Heart left ventricle (tissue), 16 donors: ENCODE results near the gene PNMA6A. TPM values are rescaled to one million over a fixed set of nuclear protein-coding genes. Genes with fewer than 3 reads are reported as not detected.
"Not testable (repeated sequence)": the region's sequence is repeated elsewhere in the genome, so short reads cannot be mapped to it uniquely, and the experiment has no call there.

Experiments
- ATAC-seq, 4 donors: fragments of 200-7000 bp; cut with Tn5 transposase; one replicate each; pipeline ENCODE4 v1.9.1; 2020 to 2022; ENCODE audit warnings: moderate library complexity in 4 of 4, mild to moderate bottlenecking in 3 of 4, moderate number of reproducible peaks in 1 of 4
- DNase-seq, 5 donors: peaks; one replicate each; pipeline ENCODE4 v3.0.0-alpha.2; 2020
- H3K27ac ChIP-seq, 12 donors: fragments of 200-600 bp; sonication (generic) in 4 of 12; one replicate each; pipeline versions ENCODE4 v1.5.0 to v1.8.0; 2016 to 2022; ENCODE audit warnings: mild to moderate bottlenecking in 2 of 12
- H3K27me3 ChIP-seq, 9 donors: fragments of 200-600 bp; sonication (generic) in 2 of 9; one replicate each; pipeline versions ENCODE4 v1.5.1 to v1.8.0; 2016 to 2022; ENCODE audit warnings: mild to moderate bottlenecking in 3 of 9
- H3K36me3 ChIP-seq, 9 donors: fragments of 200-600 bp; sonication (generic) in 2 of 9; one replicate each; pipeline versions ENCODE4 v1.5.0 to v1.8.0; 2018 to 2022; ENCODE audit warnings: mild to moderate bottlenecking in 2 of 9
- H3K4me1 ChIP-seq, 12 donors: fragments of 200-600 bp; sonication (generic) in 4 of 12; one replicate each; pipeline versions ENCODE4 v1.5.0 to v1.8.0; 2016 to 2022; ENCODE audit warnings: mild to moderate bottlenecking in 3 of 12
- H3K4me3 ChIP-seq, 12 donors: fragments of 200-600 bp; sonication (generic) in 4 of 12; one replicate each; pipeline versions ENCODE4 v1.5.0 to v1.8.0; 2017 to 2022; ENCODE audit warnings: mild to moderate bottlenecking in 9 of 12, moderate library complexity in 4 of 12
- H3K9me3 ChIP-seq, 12 donors: fragments of 200-600 bp; sonication (generic) in 4 of 12; one replicate each; pipeline versions ENCODE4 v1.5.0 to v1.8.0; 2016 to 2022; ENCODE audit warnings: mild to moderate bottlenecking in 1 of 12
- POLR2A ChIP-seq, 2 donors: fragments of 450-650 bp; IDR thresholded peaks; one replicate each; pipeline ENCODE4 v1.6.1; 2017; ENCODE audit warnings: antibody characterized with exemption in 2 of 2, mild to moderate bottlenecking in 2 of 2, moderate library complexity in 2 of 2
- WGBS, 4 donors: extraction: QIAGEN DNeasy Blood & Tissue Kit in 2 of 4; methylation state at CpG; one replicate each; pipeline versions ENCODE4 v1.1.5 to v1.1.7; 2013 to 2018; 5-methylcytosine and 5-hydroxymethylcytosine counted together
- intact Hi-C, 10 donors: fragments of 100-400 bp; cut with DNase I; formaldehyde crosslinking; loops; one replicate each; pipeline versions ENCODE4 v1.11.1 to v1.14.2; 2022
- polyA plus RNA-seq, 2 donors: library from polyadenylated mRNA; stranded (reverse); fragments of 200-250 nt; gene quantifications; one replicate each; pipeline ENCODE4 v1.2.3, GENCODE V29; 2013
- total RNA-seq, 9 donors: library from RNA; depleted of rRNA in 2 of 9; stranded (reverse); fragments of >200 nt in 2 of 9; fragmentation: NEBNext Ultra II Directional in 3 of 9; extraction: Animal tissue kit (Norgen Biotek cat#: 25700) in 3 of 9; gene quantifications; one replicate each; pipeline versions ENCODE4 v1.1.0 to v1.2.4, GENCODE V29; 2016 to 2023
- TF ChIP-seq, protein P1 (sequence below), 12 donors: fragments of 200-600 bp; sonication (generic) in 4 of 12; IDR thresholded peaks; one replicate each; pipeline versions ENCODE4 v1.5.0 to v1.8.0; 2018 to 2022; ENCODE audit warnings: antibody characterized with exemption in 12 of 12, mild to moderate bottlenecking in 5 of 12
- donor health status: ischemic (EF 13 %, LVEDD 7.1; RV severe dilation, severe dysfunction).
- donor health status: healthy with polysubstance abuse.
- donor health status: DM: no; HTN: yes; CAD: no.
- donor health status: DM: no; HTN: no; CAD: no.
- donor health status: ischemic (EF 25% LVEDD 6.9; RV normal size, moderate dysfunction).
- donor health status: ischemic (EF 25% LVEDD 5.7; RV mildly dilated, moderate dysfunction).
- donor health status: healthy.
- donor health status: DM: yes; HTN: yes; CAD: no.
- donor health status: ischemic (EF 35%, LVEDD 5.7; RV mildly dilated, moderate dysfunction).
- donor health status: nonischemic (EF 11% LVEDD 7.7; RV severe dilation, severe dysfunction).
- donor health status: DM: yes; HTN: yes; CAD: no.
- donor health status: PGD.
- donor health status: ischemic (EF 29% LVEDD 5.4; RV normal size, mild dysfunction).
- donor health status: nonischemic (EF 23%, LVEDD 6.1; RV moderate dilation, normal function).

PNMA6A gene
- total and polyA plus RNA-seq, 11 donors, result 0.71 to 3.4 (median 1.7) TPM

GRCh38 chrX:153075366-153075765, 3.1 kb downstream of the PNMA6A start:
- Histone ChIP-seq H3K4me1 (no peaks in the 10 kb centered on the region), H3K27me3 (peaks cover 0 to 2% (median 0%) of the 10 kb centered on the region in 9 donors), H3K36me3 (no peaks in the 10 kb centered on the region), H3K27ac (no peak overlapping the region), H3K4me3 (no peak overlapping the region), H3K9me3 (no peaks in the 10 kb centered on the region)
- 89 to 91% (median 91%) methylated on average over 7 to 9 of the region's 14 CpGs; no CpG with 5 or more reads in 1 of the 4 donors for WGBS, 4 donors
- TF ChIP-seq, protein P1, sequence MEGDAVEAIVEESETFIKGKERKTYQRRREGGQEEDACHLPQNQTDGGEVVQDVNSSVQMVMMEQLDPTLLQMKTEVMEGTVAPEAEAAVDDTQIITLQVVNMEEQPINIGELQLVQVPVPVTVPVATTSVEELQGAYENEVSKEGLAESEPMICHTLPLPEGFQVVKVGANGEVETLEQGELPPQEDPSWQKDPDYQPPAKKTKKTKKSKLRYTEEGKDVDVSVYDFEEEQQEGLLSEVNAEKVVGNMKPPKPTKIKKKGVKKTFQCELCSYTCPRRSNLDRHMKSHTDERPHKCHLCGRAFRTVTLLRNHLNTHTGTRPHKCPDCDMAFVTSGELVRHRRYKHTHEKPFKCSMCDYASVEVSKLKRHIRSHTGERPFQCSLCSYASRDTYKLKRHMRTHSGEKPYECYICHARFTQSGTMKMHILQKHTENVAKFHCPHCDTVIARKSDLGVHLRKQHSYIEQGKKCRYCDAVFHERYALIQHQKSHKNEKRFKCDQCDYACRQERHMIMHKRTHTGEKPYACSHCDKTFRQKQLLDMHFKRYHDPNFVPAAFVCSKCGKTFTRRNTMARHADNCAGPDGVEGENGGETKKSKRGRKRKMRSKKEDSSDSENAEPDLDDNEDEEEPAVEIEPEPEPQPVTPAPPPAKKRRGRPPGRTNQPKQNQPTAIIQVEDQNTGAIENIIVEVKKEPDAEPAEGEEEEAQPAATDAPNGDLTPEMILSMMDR (IDR thresholded peaks at IDR 0.05), result no peak
- no peak for TF ChIP-seq POLR2A (IDR thresholded peaks at IDR 0.05)
- DNase-seq, result no peak
- ATAC-seq, result no peak
- intact Hi-C loops, result no loop called here

- no CpG with 5 or more reads among the region's 76 CpGs for WGBS, 4 donors
- H3K27ac ChIP-seq, H3K36me3 ChIP-seq, intact Hi-C loops, H3K27me3 ChIP-seq, H3K4me3 ChIP-seq, H3K4me1 ChIP-seq, DNase-seq, H3K9me3 ChIP-seq: not testable (repeated sequence)
- ATAC-seq, result peak in 3 of 4 donors; percentile 52 to 82 (median 59)
These were observed 5.3 kb downstream of the PNMA6A start for GRCh38 chrX:153077437-153078135.

GRCh38 chrX:153083238-153083923, 11.1 kb downstream of the PNMA6A start:
- H3K9me3 ChIP-seq, H3K4me3 ChIP-seq, H3K27ac ChIP-seq, H3K4me1 ChIP-seq, intact Hi-C loops, DNase-seq, H3K27me3 ChIP-seq, H3K36me3 ChIP-seq: not testable (repeated sequence)
- ATAC-seq, result peak in 1 of 4 donors; percentile 38
- WGBS, 4 donors, result 77 to 82% (median 80%) methylated on average over 8 to 12 of the region's 23 CpGs

DNA sequence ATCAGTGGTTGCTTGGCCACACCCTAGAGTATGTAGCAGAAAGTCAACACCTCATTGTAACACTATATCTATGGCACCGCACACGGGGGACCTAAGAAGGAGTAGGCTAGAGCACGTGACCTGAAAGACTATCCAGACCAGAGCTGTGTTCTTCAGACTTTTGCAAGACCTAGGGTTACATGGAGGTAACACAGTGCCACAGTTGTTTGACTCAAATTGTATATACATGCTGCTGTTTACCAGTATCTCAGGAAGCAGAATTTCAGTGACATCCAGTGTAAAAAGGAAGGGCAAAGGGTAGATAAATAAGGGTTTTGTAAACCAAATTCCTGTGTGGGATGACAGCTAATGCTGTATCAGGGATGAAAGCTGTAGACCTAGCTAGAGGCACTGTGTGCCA, 30.2 kb downstream of the PNMA6A start:
- WGBS, 4 donors, result 47 to 83% (median 72%) methylated on average over 3 of the region's 3 CpGs
- H3K27ac ChIP-seq, result no peak overlapping the region
- DNase-seq (no peak), ATAC-seq (no peak)
- no peak overlapping the region for H3K4me3 ChIP-seq
- no peaks in the 10 kb centered on the region for H3K4me1 ChIP-seq
- H3K27me3 ChIP-seq, result peaks cover 0 to 5% (median 0%) of the 10 kb centered on the region in 9 donors
- peaks cover 0 to 9% (median 0%) of the 10 kb centered on the region in 12 donors for H3K9me3 ChIP-seq
- TF ChIP-seq, protein P1 (IDR thresholded peaks at IDR 0.05), result no peak
- TF ChIP-seq POLR2A (IDR thresholded peaks at IDR 0.05), result no peak
- intact Hi-C loops, result no loop called here
- no peaks in the 10 kb centered on the region for H3K36me3 ChIP-seq

GRCh38 chrX:153104959-153105358, 32.7 kb downstream of the PNMA6A start:
- H3K36me3 ChIP-seq, ATAC-seq, H3K27me3 ChIP-seq, H3K4me3 ChIP-seq, H3K27ac ChIP-seq, intact Hi-C loops, DNase-seq, H3K9me3 ChIP-seq, H3K4me1 ChIP-seq: not testable (repeated sequence)
- WGBS, 4 donors, result 62 to 83% (median 69%) methylated on average over 1 of the region's 1 CpG

- DNase-seq, H3K27me3 ChIP-seq, intact Hi-C loops, H3K36me3 ChIP-seq, ATAC-seq, H3K27ac ChIP-seq, H3K9me3 ChIP-seq, H3K4me3 ChIP-seq, H3K4me1 ChIP-seq: not testable (repeated sequence)
- WGBS, 4 donors, result 35 to 61% (median 52%) methylated on average over 2 to 4 of the region's 12 CpGs
These were observed 34.0 kb downstream of the PNMA6A start for GRCh38 chrX:153106092-153106801.

- H3K4me1 ChIP-seq, ATAC-seq, intact Hi-C loops, H3K4me3 ChIP-seq, H3K27me3 ChIP-seq, DNase-seq, H3K36me3 ChIP-seq, H3K9me3 ChIP-seq, H3K27ac ChIP-seq: not testable (repeated sequence)
- WGBS, 4 donors, result no CpG with 5 or more reads among the region's 2 CpGs
These were observed 38.5 kb downstream of the PNMA6A start for GRCh38 chrX:153110735-153111134.

DNA sequence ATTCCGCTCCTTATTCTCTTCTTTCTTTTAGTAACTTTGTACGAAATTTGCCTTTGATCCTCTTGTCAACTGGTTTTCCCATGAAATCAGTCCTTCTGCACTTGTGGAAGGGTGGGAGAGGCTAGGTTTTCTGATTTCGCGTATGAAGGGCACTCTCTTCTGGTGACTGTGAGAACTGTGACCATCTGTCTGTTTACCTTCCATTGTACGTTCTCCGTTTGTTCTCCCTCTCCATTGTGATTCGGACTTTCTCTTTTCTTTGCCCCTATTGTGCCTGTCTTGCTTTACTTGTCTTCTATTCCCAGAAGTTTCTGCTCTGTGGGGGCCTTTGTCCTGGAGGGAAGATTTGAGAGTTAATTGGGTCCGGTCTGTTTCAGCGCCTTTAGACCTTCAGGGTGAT, 41.6 kb downstream of the PNMA6A start:
- DNase-seq, H3K27ac ChIP-seq, H3K4me1 ChIP-seq, H3K9me3 ChIP-seq, H3K27me3 ChIP-seq, intact Hi-C loops, ATAC-seq, H3K36me3 ChIP-seq, H3K4me3 ChIP-seq: not testable (repeated sequence)
- WGBS, 4 donors, result no CpG with 5 or more reads among the region's 9 CpGs
